D721Med (cell line): ENCODE measurements around the gene PTGR3.

ENCODE experiments used
- DNase-seq: peaks from one replicate; pipeline ENCODE4 v3.0.0; 2011; ENCODE audit warnings: low spot score; ENCODE audit not compliant: insufficient read length
- FAIRE-seq: peaks from 2 replicates; lab custom pipeline; 2011; peaks lifted over from hg19 to GRCh38; lab: Jason Lieb, UNC
- CTCF ChIP-seq: IDR thresholded peaks from 2 replicates; pipeline ENCODE4 v1.5.1; 2012; ENCODE audit warnings: mild to moderate bottlenecking, control low read depth; ENCODE audit not compliant: insufficient read depth; ENCODE audit errors: missing control alignments

Gene PTGR3

GRCh38 chr18:75164479-75164878 is 44.5 kb downstream of the PTGR3 start:
- FAIRE-seq: no peak
- TF ChIP-seq CTCF: no peak
- no peak for DNase-seq

- FAIRE-seq (no peak), DNase-seq (no peak)
- TF ChIP-seq CTCF: no peak
Observed at GRCh38 chr18:75163736-75164135, 45.2 kb downstream of the PTGR3 start.

DNA sequence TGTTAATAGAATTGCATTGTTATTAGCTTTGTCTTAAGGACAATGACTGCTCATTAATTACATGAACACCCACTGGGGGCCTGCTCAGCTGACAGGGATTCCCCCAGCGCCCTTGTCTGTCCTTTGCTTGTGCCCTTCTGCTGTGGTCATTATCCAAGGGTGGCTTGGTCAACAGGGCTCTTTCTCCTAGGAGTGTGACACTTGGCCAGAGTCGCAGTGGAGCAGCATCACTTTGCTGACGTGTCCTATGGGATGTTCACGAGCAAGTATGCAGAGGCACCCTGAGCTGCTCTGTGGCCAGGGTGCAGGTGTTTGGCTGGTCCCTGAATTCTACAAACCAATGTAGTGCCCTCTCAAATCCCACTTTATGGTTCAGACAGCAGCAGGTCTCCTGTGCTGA is 46.0 kb downstream of the PTGR3 start:
- no peak for TF ChIP-seq CTCF
- no peak for FAIRE-seq

GRCh38 chr18:75162467-75162866 is 46.5 kb downstream of the PTGR3 start:
- no peak for FAIRE-seq
- DNase-seq: no peak
- TF ChIP-seq CTCF: no peak

More for the DNA sequence above, 46.0 kb downstream of the PTGR3 start:
- no peak for DNase-seq

DNA sequence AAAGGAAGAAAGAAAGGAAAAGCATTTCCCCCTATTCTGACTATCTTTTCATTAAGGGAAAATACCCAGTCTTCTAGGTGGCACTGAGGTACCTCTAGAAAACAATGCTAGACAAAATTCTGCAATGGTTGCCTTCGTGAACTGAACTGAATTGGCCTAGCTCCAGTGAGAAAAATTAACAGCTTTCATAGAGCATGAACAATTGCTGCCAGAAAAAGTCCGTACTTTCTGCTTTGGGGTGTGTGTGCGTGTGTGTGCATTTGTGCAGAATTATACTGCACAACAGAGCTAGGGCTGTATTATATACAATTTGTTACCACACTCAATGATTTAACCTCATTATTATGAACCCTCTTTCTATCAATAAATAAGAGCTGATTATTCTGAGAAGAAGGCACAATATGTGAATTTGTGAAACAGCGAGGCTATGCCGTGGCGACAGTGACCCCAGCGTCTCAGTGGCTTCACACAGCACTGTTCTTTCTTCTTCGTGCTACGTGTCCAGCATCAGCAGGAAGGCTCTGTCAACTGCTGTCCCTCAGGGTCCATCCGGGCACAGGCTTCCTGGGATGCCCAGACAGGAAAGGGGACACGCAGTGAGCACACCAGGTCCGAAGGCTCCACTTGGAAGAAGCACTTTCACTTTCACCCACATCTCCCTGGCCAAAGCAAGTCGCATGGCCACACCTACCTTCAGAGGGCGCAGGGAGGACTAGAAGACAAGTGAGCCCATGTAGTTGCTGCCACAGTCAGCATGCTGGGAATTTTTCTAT is 47.5 kb downstream of the PTGR3 start:
- FAIRE-seq (peak; percentile 11), DNase-seq (no peak)
- no peak for TF ChIP-seq CTCF

GRCh38 chr18:75160364-75160763 is 48.6 kb downstream of the PTGR3 start:
- TF ChIP-seq CTCF: no peak
- DNase-seq (no peak), FAIRE-seq (no peak)

DNA sequence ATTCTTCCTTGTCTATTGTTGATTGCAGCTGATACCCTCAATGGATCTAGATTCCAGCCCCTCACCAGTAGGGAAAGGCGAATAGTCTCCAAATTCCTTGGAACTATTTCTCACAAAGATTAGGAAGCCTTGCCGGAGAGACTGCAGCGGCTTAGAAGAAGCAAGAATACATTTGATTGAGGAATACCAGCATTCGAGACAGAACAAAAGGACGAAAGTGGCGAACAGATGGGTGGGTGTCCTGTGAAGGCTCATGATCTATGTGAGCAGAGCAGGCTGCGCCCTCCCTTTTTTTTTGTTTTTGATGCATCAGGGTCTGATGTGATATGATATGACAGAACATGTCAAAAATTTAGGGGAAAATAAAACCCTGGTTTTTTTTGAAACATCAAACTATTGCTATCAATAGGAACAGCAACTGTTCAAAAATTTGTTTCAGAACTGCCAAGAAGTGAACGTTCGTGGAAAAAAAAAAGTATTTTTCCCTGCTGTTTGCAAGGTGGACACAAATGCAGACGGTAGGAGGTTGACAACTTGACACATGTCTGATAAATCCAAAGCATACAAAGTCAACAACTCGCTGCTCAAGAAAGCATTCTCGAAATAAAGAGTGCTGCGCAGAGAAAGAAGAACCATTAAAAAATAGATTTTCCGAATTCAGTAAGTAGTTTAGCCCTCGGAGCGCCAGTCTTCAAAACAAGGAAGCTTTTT is 49.1 kb downstream of the PTGR3 start:
- peak; percentile 53 for FAIRE-seq
- no peak for DNase-seq
- no peak for TF ChIP-seq CTCF
